ENCODE measurements around the gene TMEM44.
"Not testable (repeated sequence)": the region's sequence is repeated elsewhere in the genome, so short reads cannot be mapped to it uniquely, and the experiment has no call there.

Gene TMEM44

GRCh38 chr3:194608981-194609380 lies 24.2 kb downstream of the TMEM44 start:
- DNase-seq: peak; percentile 57

- DNase-seq: no peak
Measured at GRCh38 chr3:194607592-194608389, 25.4 kb downstream of the TMEM44 start.

- DNase-seq: no peak
Measured at GRCh38 chr3:194606941-194607340, 26.3 kb downstream of the TMEM44 start.

- DNase-seq: no peak
Measured at GRCh38 chr3:194606163-194606562, 27.1 kb downstream of the TMEM44 start.

GRCh38 chr3:194605314-194605713 lies 27.9 kb downstream of the TMEM44 start:
- DNase-seq: not testable (repeated sequence)

GRCh38 chr3:194604837-194605236 lies 28.4 kb downstream of the TMEM44 start:
- DNase-seq: no peak

GRCh38 chr3:194604126-194604525 lies 29.1 kb downstream of the TMEM44 start:
- no peak for DNase-seq

- DNase-seq: no peak
Measured at GRCh38 chr3:194602669-194603171, 30.5 kb downstream of the TMEM44 start.

- DNase-seq: no peak
Measured at GRCh38 chr3:194598771-194599557, 34.3 kb downstream of the TMEM44 start.

- DNase-seq: no peak
Measured at GRCh38 chr3:194596906-194597305, 36.3 kb downstream of the TMEM44 start.

GRCh38 chr3:194592798-194593752 lies 40.1 kb downstream of the TMEM44 start:
- DNase-seq: peak; percentile 68

- no peak for DNase-seq
Measured at GRCh38 chr3:194588741-194589140, 44.5 kb downstream of the TMEM44 start.

GRCh38 chr3:194588236-194588635 lies 45.0 kb downstream of the TMEM44 start:
- DNase-seq: no peak

GRCh38 chr3:194587438-194587931 lies 45.7 kb downstream of the TMEM44 start:
- DNase-seq: no peak

- no peak for DNase-seq
Measured at GRCh38 chr3:194586836-194587235, 46.4 kb downstream of the TMEM44 start.

- no peak for DNase-seq
Measured at GRCh38 chr3:194585880-194586281, 47.3 kb downstream of the TMEM44 start.

GRCh38 chr3:194584866-194585265 lies 48.4 kb downstream of the TMEM44 start:
- DNase-seq: no peak

GRCh38 chr3:194584320-194584776 lies 48.9 kb downstream of the TMEM44 start:
- no peak for DNase-seq

GRCh38 chr3:194582196-194582905 lies 50.9 kb downstream of the TMEM44 start:
- no peak for DNase-seq

GRCh38 chr3:194579091-194579606 lies 54.1 kb downstream of the TMEM44 start:
- no peak for DNase-seq
